GM21619 (cell line): ENCODE data around the gene USHBP1.
"Not testable (repeated sequence)": the region's sequence is repeated elsewhere in the genome, so short reads cannot be mapped to it uniquely, and the experiment has no call there.

Source experiments
- ATAC-seq: cut with Tn5 transposase; IDR thresholded peaks from one replicate; pipeline ENCODE4 v1.9.1; 2021; ENCODE audit not compliant: unreplicated experiment

Gene USHBP1

DNA sequence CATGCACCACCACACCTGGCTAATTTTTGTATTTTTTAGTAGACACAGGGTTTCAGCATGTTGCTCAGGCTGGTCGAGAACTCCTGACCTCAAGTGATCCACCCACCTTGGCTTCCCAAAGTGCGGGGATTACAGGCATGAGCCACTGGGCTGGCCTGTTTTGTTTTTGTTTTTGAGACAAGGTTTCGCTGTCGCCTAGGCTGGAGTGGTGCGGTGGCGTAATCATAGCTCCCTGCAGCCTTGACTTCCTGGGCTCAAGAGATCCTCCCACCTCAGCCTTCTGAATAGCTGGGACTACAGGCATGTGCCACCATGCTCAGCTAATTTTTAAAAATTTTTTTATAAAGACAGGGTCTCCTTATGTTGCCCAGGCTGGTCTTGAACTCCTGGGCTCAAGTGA is 31.0 kb upstream of the USHBP1 start:
- ATAC-seq = not testable (repeated sequence)

DNA sequence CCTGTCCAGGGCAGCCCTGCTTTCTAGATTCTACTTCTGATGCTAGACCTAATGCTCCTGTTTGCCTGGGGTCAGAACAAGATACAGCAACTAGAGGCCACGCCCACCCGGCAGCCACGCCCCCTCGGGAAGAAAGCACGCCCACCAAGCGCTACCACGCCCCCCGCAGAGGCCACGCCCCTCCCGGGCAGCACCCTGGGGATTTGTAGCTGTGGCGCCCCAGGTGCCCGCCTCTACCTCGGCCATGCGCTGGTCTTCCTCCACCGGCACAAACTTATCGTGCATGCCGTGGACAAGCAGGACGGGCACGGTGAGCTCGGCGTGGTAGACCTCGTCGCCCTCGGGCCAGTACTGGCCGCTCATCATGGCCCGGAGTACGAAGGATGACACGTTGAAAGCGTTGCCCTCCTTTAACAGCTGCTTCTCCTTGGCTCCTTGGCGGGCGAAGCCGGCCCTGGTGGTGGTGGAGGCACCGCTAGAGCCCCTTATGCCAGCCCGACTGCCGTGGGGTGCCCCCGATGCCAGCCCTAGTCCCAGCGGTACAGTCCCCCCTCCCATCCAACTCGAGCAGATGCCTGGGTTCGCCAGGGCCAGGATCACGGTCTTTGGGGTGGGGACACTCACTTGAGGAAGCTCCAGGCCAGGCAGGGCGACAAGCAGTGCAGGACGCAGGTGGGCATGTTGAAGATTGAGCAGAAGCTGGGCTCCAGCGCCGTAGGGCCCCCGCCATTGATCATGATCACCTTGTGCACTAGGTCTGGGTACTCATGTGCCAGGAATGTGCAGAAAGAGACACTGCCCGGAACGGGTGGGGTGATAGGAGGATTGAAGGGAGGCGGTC is 29.7 kb upstream of the USHBP1 start:
- ATAC-seq = no peak

GRCh38 chr19:17293605-17294004 is 29.1 kb upstream of the USHBP1 start:
- no peak for ATAC-seq

DNA sequence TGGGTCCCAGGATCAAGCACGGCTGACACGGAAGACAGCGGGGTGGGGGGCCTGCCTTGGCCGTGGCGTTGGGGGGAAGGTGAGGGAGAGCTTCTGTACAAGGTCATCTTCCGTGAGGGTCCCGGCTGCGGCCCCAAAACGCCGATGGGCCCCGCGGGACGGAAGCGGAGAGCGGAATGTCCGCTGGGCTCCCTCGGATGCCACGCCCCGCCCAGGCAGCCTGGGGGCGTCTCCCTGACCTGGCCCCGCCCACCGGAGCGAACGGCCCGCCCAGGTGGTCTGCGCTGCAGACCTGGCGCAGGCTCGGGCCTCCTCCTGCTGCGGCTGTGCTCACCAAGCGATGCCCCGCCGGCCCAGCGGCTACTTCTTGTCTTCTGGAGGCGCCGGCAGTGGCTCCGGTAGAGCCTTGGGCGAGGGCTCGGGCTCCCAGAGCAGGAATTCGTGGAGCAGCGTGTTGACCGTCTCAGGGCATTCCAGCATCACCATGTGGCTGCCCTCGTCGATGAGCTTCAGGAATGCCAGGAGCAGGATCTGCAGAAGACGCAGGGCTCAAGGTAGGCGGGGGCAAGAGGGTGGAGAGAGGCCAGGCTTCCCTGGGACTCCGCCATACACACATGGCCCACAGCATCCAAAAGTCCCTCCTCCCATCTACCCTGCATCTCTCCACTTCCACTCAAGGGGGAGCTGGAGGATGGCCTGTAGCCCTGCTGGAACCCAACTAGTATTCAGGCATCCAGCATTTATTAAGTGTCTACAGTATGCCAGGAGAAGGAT is 27.9 kb upstream of the USHBP1 start:
- ATAC-seq = peak; percentile 77

- no peak for ATAC-seq
Observed at GRCh38 chr19:17289489-17289888, 24.9 kb upstream of the USHBP1 start.

DNA sequence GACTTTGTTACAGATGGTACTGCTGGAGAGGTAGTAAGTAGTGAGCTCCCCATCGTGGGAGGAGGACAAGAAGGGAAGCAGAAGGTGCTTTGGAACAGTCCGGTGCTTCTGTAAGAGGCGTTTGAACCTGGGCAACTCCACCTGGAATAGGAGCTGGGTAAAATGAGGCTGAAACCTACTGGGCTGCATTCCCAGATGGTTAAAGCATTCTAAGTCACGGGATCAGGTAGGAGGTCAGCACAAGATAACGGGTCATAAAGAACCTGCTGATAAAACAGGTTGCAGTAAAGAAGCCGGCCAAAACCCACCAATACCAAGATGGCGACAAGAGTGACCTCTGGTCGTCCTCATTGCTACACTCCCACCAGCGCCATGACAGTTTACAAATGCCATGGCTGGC is 22.2 kb upstream of the USHBP1 start:
- no peak for ATAC-seq

- no peak for ATAC-seq
Observed at GRCh38 chr19:17286263-17286662, 21.7 kb upstream of the USHBP1 start.

DNA sequence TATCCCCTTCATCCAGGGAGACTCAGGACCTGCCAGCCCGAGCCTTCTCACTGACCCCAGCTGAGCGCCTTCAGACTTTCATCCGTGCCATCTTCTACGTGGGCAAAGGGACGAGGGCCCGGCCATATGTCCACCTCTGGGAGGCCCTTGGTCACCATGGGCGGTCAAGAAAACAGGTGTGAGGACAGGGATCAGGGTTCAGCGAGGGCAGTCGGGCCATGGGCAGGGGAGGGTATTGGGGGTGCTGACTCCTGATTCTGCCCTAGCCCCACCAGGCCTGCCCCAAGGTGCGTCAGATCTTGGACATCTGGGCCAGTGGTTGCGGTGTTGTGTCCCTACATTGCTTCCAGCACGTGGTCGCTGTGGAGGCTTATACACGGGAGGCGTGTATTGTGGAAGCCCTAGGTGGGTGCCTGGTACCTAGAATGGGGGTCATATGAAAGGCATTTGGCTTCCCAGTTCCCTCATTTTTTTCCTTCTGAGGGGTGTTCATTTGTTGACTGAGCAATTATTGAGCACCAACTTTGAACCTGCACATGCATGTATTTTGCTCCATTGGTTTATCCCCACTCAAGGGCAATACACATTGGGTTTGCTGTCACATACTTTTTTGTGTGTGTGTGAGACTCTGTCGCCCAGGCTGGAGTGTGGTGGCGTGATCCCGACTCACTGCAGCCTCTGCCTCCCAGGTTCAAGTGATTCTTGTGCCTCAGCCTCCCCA is 21.0 kb upstream of the USHBP1 start:
- no peak for ATAC-seq

DNA sequence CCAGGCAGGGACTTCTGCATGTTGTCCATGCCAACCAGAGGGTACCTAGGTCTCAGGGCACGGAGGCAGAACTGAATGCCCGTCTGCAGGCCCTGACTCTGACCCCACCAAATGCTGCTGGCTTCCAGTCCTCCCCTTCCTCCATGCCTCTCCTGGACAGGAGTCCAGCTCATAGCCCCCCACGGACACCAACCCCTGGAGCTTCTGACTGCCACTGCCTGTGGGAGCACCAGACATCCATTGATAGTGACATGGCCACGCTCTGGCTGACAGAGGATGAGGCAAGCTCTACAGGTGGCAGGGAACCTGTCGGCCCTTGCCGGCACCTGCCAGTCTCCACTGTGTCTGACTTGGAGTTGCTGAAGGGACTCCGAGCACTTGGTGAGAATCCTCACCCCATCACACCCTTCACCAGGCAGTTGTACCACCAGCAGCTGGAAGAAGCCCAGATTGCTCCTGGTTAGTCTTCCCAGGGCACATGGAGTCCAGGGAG is 19.0 kb upstream of the USHBP1 start:
- ATAC-seq = no peak

DNA sequence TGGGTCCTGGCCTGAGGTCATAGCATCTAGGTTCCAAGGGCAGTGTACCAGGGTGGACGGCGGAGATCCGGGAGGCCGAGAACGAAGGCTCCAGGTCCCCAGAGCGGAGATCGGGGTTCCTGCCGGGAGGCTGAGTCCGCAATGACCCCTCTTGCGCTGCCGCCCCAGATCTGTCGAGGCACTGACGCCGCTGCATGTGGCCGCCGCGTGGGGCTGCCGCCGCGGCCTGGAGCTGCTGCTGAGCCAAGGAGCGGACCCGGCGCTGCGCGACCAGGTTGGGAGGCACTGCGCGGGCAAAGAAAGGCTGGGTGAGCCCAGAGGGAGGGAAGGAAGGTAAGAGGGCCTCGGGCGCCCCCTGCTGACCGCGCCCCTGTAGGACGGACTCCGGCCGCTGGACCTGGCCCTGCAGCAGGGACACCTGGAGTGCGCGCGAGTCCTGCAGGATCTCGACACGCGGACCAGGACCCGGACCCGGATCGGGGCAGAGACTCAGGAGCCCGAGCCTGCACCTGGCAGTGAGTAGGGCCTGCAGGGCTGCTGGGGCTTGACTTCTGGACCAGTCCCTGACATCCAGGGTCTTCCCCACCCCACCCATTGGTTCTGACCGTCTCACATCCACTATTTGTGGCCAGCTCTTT is 18.1 kb upstream of the USHBP1 start:
- ATAC-seq = peak; percentile 66

- no peak for ATAC-seq
Observed at GRCh38 chr19:17281391-17282304, 17.1 kb upstream of the USHBP1 start, which contains the start of gene ANKLE1. ANKLE1 (plus strand) TSS chr19:17281901; CDS start chr19:17281921, 20 bp downstream.

GRCh38 chr19:17279436-17279835 is 14.9 kb upstream of the USHBP1 start:
- no peak for ATAC-seq

GRCh38 chr19:17275441-17276175 is 11.1 kb upstream of the USHBP1 start:
- ATAC-seq = no peak

- not testable (repeated sequence) for ATAC-seq
Observed at GRCh38 chr19:17274892-17275291, 10.3 kb upstream of the USHBP1 start.

DNA sequence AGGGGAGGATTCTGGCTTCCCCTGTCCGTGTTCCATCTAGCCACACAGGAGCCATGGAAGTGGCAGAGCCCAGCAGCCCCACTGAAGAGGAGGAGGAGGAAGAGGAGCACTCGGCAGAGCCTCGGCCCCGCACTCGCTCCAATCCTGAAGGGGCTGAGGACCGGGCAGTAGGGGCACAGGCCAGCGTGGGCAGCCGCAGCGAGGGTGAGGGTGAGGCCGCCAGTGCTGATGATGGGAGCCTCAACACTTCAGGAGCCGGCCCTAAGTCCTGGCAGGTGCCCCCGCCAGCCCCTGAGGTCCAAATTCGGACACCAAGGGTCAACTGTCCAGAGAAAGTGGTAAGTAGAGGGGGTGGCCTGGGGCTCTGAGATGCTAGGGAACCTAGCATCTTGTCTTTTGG is 4.2 kb upstream of the USHBP1 start:
- ATAC-seq = no peak

DNA sequence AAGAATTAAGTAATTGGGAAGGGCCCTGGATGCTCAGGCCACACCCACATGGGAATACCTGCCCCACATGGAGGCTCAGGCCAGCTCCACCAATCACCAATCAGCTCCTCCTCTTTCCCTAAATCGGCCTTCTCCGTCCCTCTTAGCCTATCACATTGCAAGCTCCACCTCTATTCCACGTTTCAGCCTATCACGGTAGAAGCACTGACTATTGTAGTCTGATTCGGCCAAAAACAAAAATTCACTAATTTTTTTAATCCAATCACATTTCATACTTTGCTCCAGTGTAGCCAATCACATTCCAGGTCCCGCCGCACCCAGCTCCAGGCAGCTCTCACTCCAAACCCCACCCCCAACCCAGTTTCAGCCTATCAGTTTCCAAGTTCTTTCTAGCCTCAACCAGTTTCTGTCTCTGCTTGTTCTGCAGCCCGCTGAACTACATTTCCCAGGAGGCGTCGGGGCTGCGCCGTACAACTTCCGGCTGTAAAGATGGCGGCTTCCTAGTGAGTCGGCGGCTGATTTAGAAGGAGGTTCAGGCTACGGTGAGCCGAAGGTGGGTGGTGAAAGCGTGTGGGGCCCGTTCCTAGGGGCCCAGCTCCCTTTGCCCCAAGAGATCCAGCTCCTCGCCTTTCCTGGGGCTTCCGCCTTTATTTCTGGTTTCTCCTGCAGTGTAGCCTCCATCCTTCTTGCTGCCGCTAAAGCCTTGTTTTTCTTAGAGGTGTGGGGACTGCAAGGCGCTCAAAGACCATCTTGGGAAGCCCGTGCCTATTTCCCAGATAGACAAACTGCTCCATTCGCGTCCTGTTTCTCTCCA is 2.6 kb upstream of the USHBP1 start, which contains the start of gene BABAM1:
Gene BABAM1 (plus strand): TSS at position 469 of the 814 bp plus-strand sequence. CDS start 1,364 bp downstream, outside the sequence.
- peak; percentile 88 for ATAC-seq

- peak; percentile 9 for ATAC-seq
Observed at GRCh38 chr19:17266589-17266974, 2.0 kb upstream of the USHBP1 start.

GRCh38 chr19:17266026-17266425 is 1.5 kb upstream of the USHBP1 start:
- ATAC-seq = no peak
